ENCODE results near the gene LRRC56.

The LRRC56 gene

GRCh38 chr11:528166-528814, 9.0 kb upstream of the LRRC56 start:
- FAIRE-seq, result no peak

GRCh38 chr11:528815-529727, 8.3 kb upstream of the LRRC56 start:
- no peak for FAIRE-seq

GRCh38 chr11:529728-530411, 7.5 kb upstream of the LRRC56 start:
- FAIRE-seq, result no peak

GRCh38 chr11:530960-531831, 6.1 kb upstream of the LRRC56 start:
- no peak for FAIRE-seq

GRCh38 chr11:531919-532526, 5.3 kb upstream of the LRRC56 start:
- FAIRE-seq, result no peak

GRCh38 chr11:532527-532985, 4.8 kb upstream of the LRRC56 start:
- no peak for FAIRE-seq

GRCh38 chr11:532986-533585, 4.2 kb upstream of the LRRC56 start:
- FAIRE-seq, result no peak

GRCh38 chr11:533586-534395, 3.5 kb upstream of the LRRC56 start:
- no peak for FAIRE-seq

- FAIRE-seq, result no peak
These were observed 2.7 kb upstream of the LRRC56 start for GRCh38 chr11:534396-535209.

GRCh38 chr11:535210-535518, 2.2 kb upstream of the LRRC56 start:
- FAIRE-seq, result no peak

GRCh38 chr11:535519-536454, 1.5 kb upstream of the LRRC56 start, which contains the start of gene HRAS:
HRAS (minus strand) TSS chr11:535576.
- no peak for FAIRE-seq

- FAIRE-seq, result no peak
These were observed 499 bp downstream of the LRRC56 start for GRCh38 chr11:537622-538430.

GRCh38 chr11:538431-539051, 1.2 kb downstream of the LRRC56 start:
- FAIRE-seq, result no peak

- no peak for FAIRE-seq
These were observed 2.7 kb downstream of the LRRC56 start for GRCh38 chr11:539971-540481.

GRCh38 chr11:540583-541432, 3.5 kb downstream of the LRRC56 start:
- no peak for FAIRE-seq

GRCh38 chr11:541433-541885, 4.1 kb downstream of the LRRC56 start:
- no peak for FAIRE-seq

Measured in G401.6 (cell line).